SIG-M5 treated with dmso at 0.1 percent for 504 hours (cell line): Measurements from ENCODE around the gene CTR9.
"Not testable (repeated sequence)": the region's sequence is repeated elsewhere in the genome, so short reads cannot be mapped to it uniquely, and the experiment has no call there.

Source experiments
- DNase-seq: peaks from one replicate; lab custom pipeline; 2025; ENCODE audit not compliant: unreplicated experiment; lab: John Stamatoyannopoulos, UW

The CTR9 gene

DNA sequence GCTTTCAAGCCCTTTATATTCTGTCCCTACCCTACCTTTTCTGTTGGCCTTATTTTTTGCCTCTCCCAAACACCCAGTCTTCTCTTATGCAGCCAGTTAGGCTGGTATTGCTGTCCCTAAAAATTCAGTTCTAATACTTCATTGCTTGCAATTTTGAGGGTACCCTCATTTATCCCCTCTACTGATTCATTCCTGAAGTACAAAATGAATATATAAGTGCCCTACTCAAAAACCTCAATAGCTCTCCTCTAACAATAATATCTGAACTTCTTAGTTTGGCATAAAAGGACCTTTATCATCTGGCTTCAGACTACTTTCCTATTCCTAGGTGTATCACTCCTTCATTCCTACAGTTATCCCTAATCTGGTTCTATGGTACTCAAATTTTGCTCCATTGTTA lies 62.9 kb downstream of the CTR9 start:
- no peak for DNase-seq

DNA sequence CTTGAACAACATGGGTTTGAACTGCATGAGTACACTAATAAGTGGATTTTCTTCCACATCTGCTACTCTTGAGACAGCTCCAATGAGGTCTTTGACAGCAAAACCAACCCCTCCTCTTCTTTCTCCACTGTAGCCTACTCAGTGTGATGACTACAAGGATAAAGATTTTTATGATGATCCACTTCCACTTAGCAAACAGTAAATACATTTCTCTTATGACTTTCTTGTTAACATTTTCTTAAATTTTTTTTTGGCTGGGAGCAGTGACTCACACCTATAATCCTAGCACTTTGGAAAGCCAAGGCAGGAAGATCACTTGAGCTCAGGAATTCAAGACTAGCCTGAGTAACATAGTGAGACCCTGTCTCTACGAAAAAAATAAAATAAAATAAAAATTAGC lies 67.5 kb downstream of the CTR9 start:
- DNase-seq: no peak

DNA sequence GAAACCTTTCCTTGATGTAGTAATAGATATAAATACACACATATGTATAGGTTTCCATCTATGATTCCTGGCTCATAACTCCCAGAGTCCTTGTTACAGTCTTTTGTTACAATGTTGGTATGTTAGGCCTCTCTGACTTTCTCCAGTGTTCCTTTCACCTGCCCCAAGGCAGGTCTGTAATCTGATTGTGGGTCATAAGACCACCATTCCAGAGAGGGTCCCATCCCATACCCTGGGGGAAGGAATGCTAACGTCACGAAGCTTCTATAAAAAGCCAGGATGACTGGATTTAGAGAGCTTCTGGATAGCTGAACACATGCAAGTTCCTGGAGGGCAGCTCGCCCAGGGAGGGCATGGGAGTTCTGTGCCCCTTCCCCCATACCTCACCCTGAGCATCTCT lies 71.4 kb downstream of the CTR9 start:
- not testable (repeated sequence) for DNase-seq

DNA sequence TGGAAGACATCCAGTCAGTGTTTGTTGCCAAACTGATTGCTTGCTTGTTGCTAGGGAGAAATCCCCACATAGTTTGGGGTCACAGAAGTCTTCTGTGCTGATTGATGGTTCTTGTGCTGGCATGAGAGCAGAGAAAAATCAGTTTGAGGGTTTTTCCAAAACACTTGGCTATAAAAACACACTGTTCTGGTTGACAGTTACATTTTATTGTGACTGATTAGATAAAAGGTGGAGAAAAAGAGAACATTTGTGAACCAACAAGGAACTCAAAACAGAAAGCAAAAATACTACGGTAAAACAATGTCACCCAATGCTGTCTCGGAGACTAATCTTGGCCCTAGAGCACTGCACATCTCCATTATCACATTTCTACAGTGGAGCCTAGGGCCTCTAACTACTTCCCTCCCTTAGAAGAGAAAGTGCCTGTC lies 72.1 kb downstream of the CTR9 start:
- DNase-seq: no peak

DNA sequence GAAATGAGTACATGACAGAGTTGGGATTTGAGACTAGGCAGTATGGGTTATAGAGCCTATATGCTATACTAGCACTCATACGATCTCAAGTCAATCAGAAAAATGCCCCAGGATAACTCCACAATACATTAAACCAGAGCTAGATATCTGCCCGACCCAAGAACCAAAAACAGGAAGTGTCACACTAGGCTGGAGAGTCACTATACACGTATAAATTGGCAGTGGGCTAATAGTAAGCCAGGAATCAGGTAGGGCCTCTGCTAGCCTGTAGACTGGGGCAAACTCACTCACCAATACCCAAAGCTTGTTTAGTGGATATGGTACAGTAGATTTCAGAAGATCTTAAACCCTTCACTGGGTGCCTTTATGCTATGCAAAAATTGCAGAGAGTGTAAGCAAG lies 73.8 kb downstream of the CTR9 start:
- peak; percentile 21 for DNase-seq

DNA sequence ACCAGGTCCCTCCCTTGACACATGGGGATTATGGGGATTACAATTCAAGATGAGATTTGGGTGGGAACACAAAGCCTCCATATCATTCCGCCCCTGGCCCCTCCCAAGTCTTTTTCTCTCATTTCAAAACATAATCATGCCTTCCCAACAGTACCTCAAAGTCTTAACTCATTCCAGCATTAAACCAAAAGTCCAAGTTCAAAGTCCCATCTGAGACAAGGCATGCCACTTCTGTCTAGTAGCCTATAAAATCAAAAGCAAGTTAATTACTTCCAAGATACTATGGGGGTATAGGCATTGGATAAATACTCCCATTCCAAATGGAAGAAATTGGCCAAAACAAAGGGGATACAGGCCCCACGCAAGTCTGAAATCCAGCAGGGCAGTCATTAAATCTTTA lies 77.4 kb downstream of the CTR9 start:
- DNase-seq: no peak

DNA sequence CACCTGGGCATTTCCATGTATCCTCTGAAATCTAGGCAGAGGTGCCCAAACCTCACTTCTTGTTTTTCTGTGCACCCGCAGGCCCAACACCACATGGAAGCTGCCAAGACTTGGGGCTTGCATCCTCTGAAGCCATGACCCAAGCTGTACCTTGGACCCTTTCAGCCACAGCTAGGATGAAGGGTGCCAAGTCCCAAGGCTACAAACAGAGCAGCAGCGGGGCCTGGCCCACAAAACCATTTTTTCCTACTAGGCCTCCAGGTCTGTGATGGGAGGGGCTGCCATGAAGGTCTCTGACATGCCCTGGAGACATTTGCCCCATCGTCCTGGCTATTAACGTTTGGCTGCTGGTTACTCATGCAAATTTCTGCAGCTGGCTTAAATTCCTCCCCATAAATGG lies 78.1 kb downstream of the CTR9 start:
- no peak for DNase-seq
